HEK293 (cell line): ENCODE results near the gene FCGR3A.

Experiments
- GLIS1 ChIP-seq: fragments of 450-650 bp; formaldehyde crosslinking; IDR thresholded peaks from 2 replicates; pipeline ENCODE4 v1.5.1; 2016; ENCODE audit warnings: missing biosample characterization, missing genetic modification characterization
- GLIS2 ChIP-seq: fragments of 450-650 bp; formaldehyde crosslinking; IDR thresholded peaks from 2 replicates; pipeline ENCODE4 v1.5.1; 2016; ENCODE audit warnings: missing biosample characterization, missing genetic modification characterization
- KLF17 ChIP-seq: fragments of 450-650 bp; formaldehyde crosslinking; IDR thresholded peaks from 2 replicates; pipeline ENCODE4 v1.5.1; 2016; ENCODE audit warnings: missing biosample characterization, missing genetic modification characterization
- PATZ1 ChIP-seq: fragments of 450-650 bp; formaldehyde crosslinking; IDR thresholded peaks from 2 replicates; pipeline ENCODE4 v1.5.1; 2016; ENCODE audit warnings: missing biosample characterization, missing genetic modification characterization
- PBX3 ChIP-seq: sonication (generic); formaldehyde crosslinking; IDR thresholded peaks from 2 replicates; pipeline ENCODE4 v1.8.1; 2022; ENCODE audit warnings: mild to moderate bottlenecking, moderate library complexity, missing genetic modification reagents
- SP3 ChIP-seq: fragments of 450-650 bp; formaldehyde crosslinking; IDR thresholded peaks from 2 replicates; pipeline ENCODE4 v1.5.1; 2016; ENCODE audit warnings: missing biosample characterization, missing genetic modification characterization
- YY1 ChIP-seq: fragments of 450-650 bp; formaldehyde crosslinking; IDR thresholded peaks from 2 replicates; pipeline ENCODE4 v1.5.1; 2018; ENCODE audit warnings: missing biosample characterization, missing genetic modification characterization
- YY2 ChIP-seq: fragments of 450-650 bp; formaldehyde crosslinking; IDR thresholded peaks from 2 replicates; pipeline ENCODE4 v1.5.1; 2016; ENCODE audit warnings: missing biosample characterization, missing genetic modification characterization
- ZBTB26 ChIP-seq: fragments of 450-650 bp; formaldehyde crosslinking; optimal IDR thresholded peaks from 2 replicates; pipeline ENCODE3; 2016; ENCODE audit warnings: missing biosample characterization, mild to moderate bottlenecking, missing genetic modification characterization
- ZBTB8A ChIP-seq: fragments of 450-650 bp; formaldehyde crosslinking; IDR thresholded peaks from 2 replicates; pipeline ENCODE4 v1.5.1; 2016; ENCODE audit warnings: missing biosample characterization, missing genetic modification characterization
- ZEB2 ChIP-seq: fragments of 450-650 bp; formaldehyde crosslinking; IDR thresholded peaks from 2 replicates; pipeline ENCODE4 v1.5.1; 2016; ENCODE audit warnings: missing biosample characterization, missing genetic modification characterization
- ZFP37 ChIP-seq: fragments of 450-650 bp; formaldehyde crosslinking; IDR thresholded peaks from 2 replicates; pipeline ENCODE4 v1.5.1; 2016; ENCODE audit warnings: missing biosample characterization, missing genetic modification characterization
- ZIC2 ChIP-seq: fragments of 450-650 bp; formaldehyde crosslinking; IDR thresholded peaks from 2 replicates; pipeline ENCODE4 v1.5.1; 2016; ENCODE audit warnings: missing biosample characterization, missing genetic modification characterization
- ZNF184 ChIP-seq: fragments of 450-650 bp; IDR thresholded peaks from 2 replicates; pipeline ENCODE4 v1.5.1; 2018; ENCODE audit warnings: missing biosample characterization, mild to moderate bottlenecking, missing genetic modification characterization
- ZNF24 ChIP-seq: fragments of 450-650 bp; formaldehyde crosslinking; IDR thresholded peaks from 2 replicates; pipeline ENCODE4 v1.5.1; 2016; ENCODE audit warnings: missing biosample characterization, missing genetic modification characterization
- ZNF335 ChIP-seq: fragments of 450-650 bp; formaldehyde crosslinking; conservative IDR thresholded peaks from 2 replicates; pipeline ENCODE4 v1.5.1; 2016; ENCODE audit warnings: missing biosample characterization, missing genetic modification characterization
- ZNF398 ChIP-seq: fragments of 450-650 bp; formaldehyde crosslinking; IDR thresholded peaks from 2 replicates; pipeline ENCODE4 v1.5.1; 2017; ENCODE audit warnings: missing biosample characterization, missing genetic modification characterization
- ZNF449 ChIP-seq: fragments of 450-650 bp; formaldehyde crosslinking; IDR thresholded peaks from 2 replicates; pipeline ENCODE4 v1.5.1; 2017; ENCODE audit warnings: missing biosample characterization, mild to moderate bottlenecking, missing genetic modification characterization, moderate library complexity
- ZNF501 ChIP-seq: fragments of 450-650 bp; formaldehyde crosslinking; IDR thresholded peaks from 2 replicates; pipeline ENCODE4 v1.5.1; 2016; ENCODE audit warnings: missing biosample characterization, missing genetic modification characterization
- ZNF558 ChIP-seq: fragments of 450-650 bp; formaldehyde crosslinking; IDR thresholded peaks from 2 replicates; pipeline ENCODE4 v1.5.1; 2016; ENCODE audit warnings: missing biosample characterization, missing genetic modification characterization
- ZNF561 ChIP-seq: fragments of 450-650 bp; IDR thresholded peaks from 2 replicates; pipeline ENCODE4 v1.5.1; 2018; ENCODE audit warnings: missing biosample characterization, missing genetic modification characterization, borderline replicate concordance
- ZNF580 ChIP-seq: fragments of 450-650 bp; formaldehyde crosslinking; IDR thresholded peaks from 2 replicates; pipeline ENCODE4 v1.5.1; 2016; ENCODE audit warnings: missing biosample characterization, missing genetic modification characterization
- ZNF629 ChIP-seq: fragments of 450-650 bp; formaldehyde crosslinking; IDR thresholded peaks from 2 replicates; pipeline ENCODE4 v1.5.1; 2017; ENCODE audit warnings: missing biosample characterization, missing genetic modification characterization
- ZNF639 ChIP-seq: fragments of 450-650 bp; formaldehyde crosslinking; IDR thresholded peaks from 2 replicates; pipeline ENCODE4 v1.5.1; 2016; ENCODE audit warnings: missing biosample characterization, missing genetic modification characterization
- ZNF76 ChIP-seq: fragments of 450-650 bp; formaldehyde crosslinking; IDR thresholded peaks from 2 replicates; pipeline ENCODE4; 2016; ENCODE audit warnings: low read depth, missing biosample characterization, missing genetic modification characterization, borderline replicate concordance
- ZNF777 ChIP-seq: fragments of 450-650 bp; formaldehyde crosslinking; IDR thresholded peaks from 2 replicates; pipeline ENCODE4 v1.5.1; 2017; ENCODE audit warnings: missing biosample characterization, missing genetic modification characterization, borderline replicate concordance
- ZXDB ChIP-seq: fragments of 450-650 bp; formaldehyde crosslinking; IDR thresholded peaks from 2 replicates; pipeline ENCODE4 v1.5.1; 2016; ENCODE audit warnings: missing biosample characterization, missing genetic modification characterization

Gene FCGR3A

GRCh38 chr1:161523817-161524741, 25.5 kb downstream of the FCGR3A start, which contains the start of gene HSPA6 (continued):
- TF ChIP-seq ZNF558 (tag by site-specific recombination) = peak; percentile 39; the same call in 1 of the 2 replicates
- peak; percentile 36; the same call in 1 of the 2 replicates for TF ChIP-seq ZNF184
- peak; percentile 44; the same call in 1 of the 2 replicates for TF ChIP-seq KLF17 (tag by site-specific recombination)
- peak; percentile 40; the same call in 1 of the 2 replicates for TF ChIP-seq ZNF76 (tag by site-specific recombination)
- 0 out of 2 replicates have a peak, but pooled peaks have one; percentile 32 for TF ChIP-seq PATZ1
- peak; percentile 91 for TF ChIP-seq ZBTB8A (tag by site-specific recombination)
- TF ChIP-seq ZNF629 = 0 out of 2 replicates have a peak, but pooled peaks have one; percentile 30
- peak; percentile 45; the same call in 1 of the 2 replicates for TF ChIP-seq YY1 (tag by site-specific recombination)
- peak; percentile 63 for TF ChIP-seq GLIS1 (tag by site-specific recombination)
- TF ChIP-seq ZBTB26 (tag by site-specific recombination) = peak; percentile 86
- TF ChIP-seq PBX3 (CRISPR knock-in tag) = 0 out of 2 replicates have a peak, but pooled peaks have one; percentile 56
- peak; percentile 95 for TF ChIP-seq ZNF335 (tag by site-specific recombination)
- TF ChIP-seq ZFP37 (tag by site-specific recombination) = 0 out of 2 replicates have a peak, but pooled peaks have one; percentile 52
- peak; percentile 54; the same call in 1 of the 2 replicates for TF ChIP-seq ZNF501 (tag by site-specific recombination)
- TF ChIP-seq ZNF639 (tag by site-specific recombination) = peak; percentile 60; the same call in 1 of the 2 replicates
- TF ChIP-seq YY2 = peak; percentile 34; the same call in 1 of the 2 replicates
- TF ChIP-seq ZNF398 (tag by site-specific recombination) = peak; percentile 79
- TF ChIP-seq ZNF580 (tag by site-specific recombination) = peak; percentile 67; the same call in 1 of the 2 replicates
- peak; percentile 49; the same call in 1 of the 2 replicates for TF ChIP-seq ZNF24 (tag by site-specific recombination)
- TF ChIP-seq SP3 (tag by site-specific recombination) = 0 out of 2 replicates have a peak, but pooled peaks have one; percentile 11
- TF ChIP-seq ZXDB = peak; percentile 56
- TF ChIP-seq ZNF561 (tag by site-specific recombination) = peak; percentile 75; the same call in 1 of the 2 replicates
- TF ChIP-seq ZNF449 = 0 out of 2 replicates have a peak, but pooled peaks have one; percentile 43
- TF ChIP-seq ZIC2 (tag by site-specific recombination) = peak; percentile 39; the same call in 1 of the 2 replicates
- peak; percentile 74 for TF ChIP-seq GLIS2 (tag by site-specific recombination)
- TF ChIP-seq ZEB2 (tag by site-specific recombination) = peak; percentile 17; the same call in 1 of the 2 replicates
- TF ChIP-seq ZNF777 = peak; percentile 86; the same call in 1 of the 2 replicates
